Measurements from ENCODE around the gene CTTNBP2NL. TPM values are rescaled to one million over a fixed set of nuclear protein-coding genes. Genes with fewer than 3 reads are reported as not detected.
"Not testable (repeated sequence)": the region's sequence is repeated elsewhere in the genome, so short reads cannot be mapped to it uniquely, and the experiment has no call there.

CTTNBP2NL gene
- total and polyA plus RNA-seq, 3 donors from 2014 or later = 13.8 to 19.4 (median 16.3) TPM

- Histone ChIP-seq H3K27ac (no peak overlapping the region), H3K9me3 (no peaks in the 10 kb centered on the region)
- intact Hi-C loops (cut with DNase I; ENCODE audit: low total_unique reads) = no loop called here
These were observed 33.7 kb downstream of the CTTNBP2NL start for GRCh38 chr1:112429749-112430148.

DNA sequence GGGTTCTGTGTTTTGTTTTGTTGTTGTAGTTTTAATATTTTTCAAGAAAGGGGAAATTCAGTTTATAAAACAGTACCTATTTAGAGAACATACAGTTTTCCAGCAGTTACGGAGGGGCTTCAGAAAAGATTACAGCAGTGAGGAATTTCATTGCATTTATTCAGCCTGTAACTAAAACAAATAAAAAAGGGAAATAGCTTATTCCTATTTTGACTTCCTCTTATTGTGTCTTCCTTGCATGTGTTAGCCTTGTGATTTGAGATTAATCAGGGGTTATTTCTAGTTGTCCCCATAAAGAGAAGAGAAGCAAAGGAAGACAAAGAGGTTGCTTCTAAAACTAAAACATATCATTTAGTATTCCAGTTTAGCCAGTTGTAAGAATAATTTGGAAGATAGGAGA is 35.0 kb downstream of the CTTNBP2NL start:
- no peaks in the 10 kb centered on the region for H3K27me3 ChIP-seq
- no peaks in the 10 kb centered on the region for H3K4me1 ChIP-seq
- peak overlapping the region in 1 of 2 donors; percentile 46 for H3K27ac ChIP-seq
- H3K36me3 ChIP-seq (ENCODE audit: low read depth, missing control alignments) = no peaks in the 10 kb centered on the region
- DNase-seq = no peak
- no peak overlapping the region for H3K4me3 ChIP-seq
- intact Hi-C loops (cut with DNase I; ENCODE audit: low total_unique reads) = no loop called here
- TF ChIP-seq, protein P1, sequence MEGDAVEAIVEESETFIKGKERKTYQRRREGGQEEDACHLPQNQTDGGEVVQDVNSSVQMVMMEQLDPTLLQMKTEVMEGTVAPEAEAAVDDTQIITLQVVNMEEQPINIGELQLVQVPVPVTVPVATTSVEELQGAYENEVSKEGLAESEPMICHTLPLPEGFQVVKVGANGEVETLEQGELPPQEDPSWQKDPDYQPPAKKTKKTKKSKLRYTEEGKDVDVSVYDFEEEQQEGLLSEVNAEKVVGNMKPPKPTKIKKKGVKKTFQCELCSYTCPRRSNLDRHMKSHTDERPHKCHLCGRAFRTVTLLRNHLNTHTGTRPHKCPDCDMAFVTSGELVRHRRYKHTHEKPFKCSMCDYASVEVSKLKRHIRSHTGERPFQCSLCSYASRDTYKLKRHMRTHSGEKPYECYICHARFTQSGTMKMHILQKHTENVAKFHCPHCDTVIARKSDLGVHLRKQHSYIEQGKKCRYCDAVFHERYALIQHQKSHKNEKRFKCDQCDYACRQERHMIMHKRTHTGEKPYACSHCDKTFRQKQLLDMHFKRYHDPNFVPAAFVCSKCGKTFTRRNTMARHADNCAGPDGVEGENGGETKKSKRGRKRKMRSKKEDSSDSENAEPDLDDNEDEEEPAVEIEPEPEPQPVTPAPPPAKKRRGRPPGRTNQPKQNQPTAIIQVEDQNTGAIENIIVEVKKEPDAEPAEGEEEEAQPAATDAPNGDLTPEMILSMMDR (IDR thresholded peaks at IDR 0.05) = no peak
- TF ChIP-seq POLR2A (IDR thresholded peaks at IDR 0.05) = no peak
- H3K9me3 ChIP-seq = no peaks in the 10 kb centered on the region
- WGBS, 2 donors = 83 to 84% methylated on average over 1 of the region's 1 CpG

More at GRCh38 chr1:112429749-112430148, 33.7 kb downstream of the CTTNBP2NL start:
- DNase-seq = no peak
- H3K27me3 ChIP-seq = no peaks in the 10 kb centered on the region
- H3K4me3 ChIP-seq = no peak overlapping the region
- no peaks in the 10 kb centered on the region for H3K36me3 ChIP-seq (ENCODE audit: low read depth, missing control alignments)
- 63% methylated on average over 1 of the region's 1 CpG for WGBS, 2 donors
- TF ChIP-seq, protein P1 (IDR thresholded peaks at IDR 0.05) = no peak
- no peak for TF ChIP-seq POLR2A (IDR thresholded peaks at IDR 0.05)
- H3K4me1 ChIP-seq = no peaks in the 10 kb centered on the region

GRCh38 chr1:112435448-112435847 is 39.4 kb downstream of the CTTNBP2NL start:
- Histone ChIP-seq H3K36me3 (ENCODE audit: low read depth, missing control alignments) (no peaks in the 10 kb centered on the region), H3K27me3 (no peaks in the 10 kb centered on the region), H3K4me3 (no peak overlapping the region), H3K9me3 (no peaks in the 10 kb centered on the region), H3K27ac (peak overlapping the region in 1 of 2 donors; percentile 73), H3K4me1 (no peaks in the 10 kb centered on the region)
- 38 to 41% methylated on average over 3 of the region's 3 CpGs for WGBS, 2 donors
- intact Hi-C loops (cut with DNase I; ENCODE audit: low total_unique reads) = no loop called here
- TF ChIP-seq POLR2A (IDR thresholded peaks at IDR 0.05) = no peak
- TF ChIP-seq, protein P1 (IDR thresholded peaks at IDR 0.05) = no peak
- no peak for DNase-seq

- TF ChIP-seq, protein P1 (IDR thresholded peaks at IDR 0.05) = no peak
- TF ChIP-seq POLR2A (IDR thresholded peaks at IDR 0.05) = no peak
- no peaks in the 10 kb centered on the region for H3K27me3 ChIP-seq
- intact Hi-C loops (cut with DNase I; ENCODE audit: low total_unique reads) = no loop called here
- no peaks in the 10 kb centered on the region for H3K4me1 ChIP-seq
- 86 to 91% methylated on average over 5 of the region's 5 CpGs for WGBS, 2 donors
- H3K36me3 ChIP-seq (ENCODE audit: low read depth, missing control alignments) = no peaks in the 10 kb centered on the region
- no peaks in the 10 kb centered on the region for H3K9me3 ChIP-seq
- DNase-seq = no peak
- H3K4me3 ChIP-seq = no peak overlapping the region
- H3K27ac ChIP-seq = peak overlapping the region; percentile 4 to 73
These were observed 40.6 kb downstream of the CTTNBP2NL start for GRCh38 chr1:112436384-112437156.

DNA sequence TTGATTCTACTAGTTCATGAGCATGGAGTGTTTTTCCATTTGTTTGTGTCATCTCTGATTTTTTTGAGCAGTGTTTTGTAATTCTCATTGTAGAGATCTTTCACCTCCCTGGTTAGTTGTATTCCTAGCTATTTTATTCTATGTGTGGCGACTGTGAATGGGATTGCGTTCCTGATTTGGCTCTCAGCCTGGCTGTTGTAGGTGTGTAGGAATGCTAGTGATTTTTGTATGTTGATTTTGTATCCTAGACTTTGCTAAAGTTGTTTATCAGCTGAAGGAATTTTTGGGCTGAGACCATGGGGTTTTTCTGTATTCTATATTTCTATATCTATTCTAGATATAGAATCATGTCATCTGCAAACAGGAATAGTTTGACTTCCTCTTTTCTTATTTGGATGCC is 42.1 kb downstream of the CTTNBP2NL start:
- H3K4me1 ChIP-seq; H3K27me3 ChIP-seq; H3K9me3 ChIP-seq; DNase-seq; H3K36me3 ChIP-seq (ENCODE audit: low read depth, missing control alignments); H3K27ac ChIP-seq; H3K4me3 ChIP-seq; intact Hi-C loops (cut with DNase I; ENCODE audit: low total_unique reads): not testable (repeated sequence)
- 76 to 80% methylated on average over 2 of the region's 2 CpGs for whole genome bisulfite sequencing, 2 donors

Measured in testis (tissue), 3 donors.